ENCODE results near the gene TRPM3. TPM values are rescaled to one million over a fixed set of nuclear protein-coding genes. Genes with fewer than 3 reads are reported as not detected.

The TRPM3 gene
- total RNA-seq, 1 experiment from 2014 or later: under 0.01 TPM

GRCh38 chr9:70893580-70894122 lies 227.8 kb downstream of the TRPM3 start:
- no peak for DNase-seq (ENCODE audit: low read depth)

GRCh38 chr9:70888471-70888870 lies 232.9 kb downstream of the TRPM3 start:
- DNase-seq (ENCODE audit: low read depth): no peak

GRCh38 chr9:70887826-70888225 lies 233.6 kb downstream of the TRPM3 start:
- DNase-seq (ENCODE audit: low read depth): no peak

GRCh38 chr9:70883963-70884793 lies 237.2 kb downstream of the TRPM3 start:
- no peak for DNase-seq (ENCODE audit: low read depth)

GRCh38 chr9:70883056-70883455 lies 238.4 kb downstream of the TRPM3 start:
- DNase-seq (ENCODE audit: low read depth): peak; percentile 49

GRCh38 chr9:70881333-70881732 lies 240.1 kb downstream of the TRPM3 start:
- no peak for DNase-seq (ENCODE audit: low read depth)

GRCh38 chr9:70880535-70880934 lies 240.9 kb downstream of the TRPM3 start:
- no peak for DNase-seq (ENCODE audit: low read depth)

- DNase-seq (ENCODE audit: low read depth): no peak
Measured at GRCh38 chr9:70878576-70878975, 242.8 kb downstream of the TRPM3 start.

- no peak for DNase-seq (ENCODE audit: low read depth)
Measured at GRCh38 chr9:70874451-70874850, 247.0 kb downstream of the TRPM3 start.

GRCh38 chr9:70873506-70873905 lies 247.9 kb downstream of the TRPM3 start:
- DNase-seq (ENCODE audit: low read depth): no peak

- peak; percentile 36 for DNase-seq (ENCODE audit: low read depth)
Measured at GRCh38 chr9:70868661-70869652, 252.5 kb downstream of the TRPM3 start.

- no peak for DNase-seq (ENCODE audit: low read depth)
Measured at GRCh38 chr9:70868041-70868440, 253.4 kb downstream of the TRPM3 start.

- DNase-seq (ENCODE audit: low read depth): no peak
Measured at GRCh38 chr9:70865471-70865870, 255.9 kb downstream of the TRPM3 start.

GRCh38 chr9:70861797-70862196 lies 259.6 kb downstream of the TRPM3 start:
- DNase-seq (ENCODE audit: low read depth): no peak

- no peak for DNase-seq (ENCODE audit: low read depth)
Measured at GRCh38 chr9:70861376-70861775, 260.0 kb downstream of the TRPM3 start.

GRCh38 chr9:70859694-70860093 lies 261.7 kb downstream of the TRPM3 start:
- DNase-seq (ENCODE audit: low read depth): no peak

GRCh38 chr9:70856411-70856810 lies 265.0 kb downstream of the TRPM3 start:
- no peak for DNase-seq (ENCODE audit: low read depth)

- DNase-seq (ENCODE audit: low read depth): no peak
Measured at GRCh38 chr9:70852711-70853240, 268.6 kb downstream of the TRPM3 start.

- no peak for DNase-seq (ENCODE audit: low read depth)
Measured at GRCh38 chr9:70840266-70840665, 281.2 kb downstream of the TRPM3 start.

GRCh38 chr9:70835323-70835722 lies 286.1 kb downstream of the TRPM3 start:
- DNase-seq (ENCODE audit: low read depth): peak; percentile 71

- peak; percentile 44 for DNase-seq (ENCODE audit: low read depth)
Measured at GRCh38 chr9:70832492-70832891, 288.9 kb downstream of the TRPM3 start.

GRCh38 chr9:70830618-70831017 lies 290.8 kb downstream of the TRPM3 start:
- DNase-seq (ENCODE audit: low read depth): no peak

Measured in Daoy (cell line).